ENCODE results near the gene TMEM143.

TMEM143 gene

DNA sequence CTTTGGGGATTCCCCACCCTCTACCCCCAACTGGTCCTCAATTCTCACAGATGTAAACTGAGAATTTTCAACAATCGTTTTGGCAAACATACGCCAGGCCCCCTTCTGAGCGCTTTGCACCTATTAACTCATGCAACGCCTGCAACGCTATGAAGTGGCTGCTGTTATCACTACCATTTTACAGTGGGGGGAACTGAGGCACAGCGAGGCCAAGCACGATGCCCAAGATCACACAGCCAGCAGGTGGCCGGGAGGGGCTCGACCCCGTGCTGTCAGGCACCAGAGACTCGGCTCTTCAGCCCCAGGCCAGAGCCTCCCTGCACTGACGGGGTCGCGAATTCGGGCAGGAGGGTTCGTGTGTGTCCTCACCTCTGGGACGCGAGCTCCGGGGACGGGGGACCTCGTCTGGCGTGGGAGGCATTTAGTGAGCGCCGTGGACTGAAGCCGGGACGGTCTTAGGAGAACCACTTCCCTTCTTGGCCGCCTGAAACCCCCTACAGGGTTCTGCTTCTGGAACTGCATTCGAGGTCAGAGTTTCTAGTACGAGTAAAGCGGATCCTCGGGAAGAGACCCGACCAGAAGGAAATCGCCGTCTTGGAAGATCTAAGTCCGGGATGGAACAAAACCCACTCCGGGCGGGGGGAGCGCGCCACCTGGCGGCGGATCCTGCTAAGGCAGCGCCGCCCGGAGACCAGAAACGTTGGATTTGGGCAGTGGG is 72.8 kb downstream of the TMEM143 start:
- DNase-seq, result peak; percentile 73

DNA sequence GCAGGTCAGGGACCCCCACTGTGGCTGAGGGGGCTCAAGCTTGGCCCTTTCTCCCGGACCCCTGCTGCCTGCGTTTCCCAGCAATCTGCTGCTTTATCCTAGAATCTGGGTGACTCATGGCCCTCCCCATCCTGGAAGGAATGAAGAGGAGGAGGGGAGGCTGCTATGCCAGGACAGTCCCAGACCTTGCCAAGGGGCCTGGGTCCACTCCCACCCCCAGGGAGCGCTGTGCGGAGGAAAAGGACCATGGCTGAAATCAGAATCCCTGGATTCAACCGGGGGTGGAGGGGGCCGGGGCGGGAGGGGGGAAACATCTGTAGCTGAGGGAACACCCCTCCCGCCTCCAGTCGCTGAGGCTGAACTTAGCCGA is 73.4 kb downstream of the TMEM143 start:
- DNase-seq, result no peak

DNA sequence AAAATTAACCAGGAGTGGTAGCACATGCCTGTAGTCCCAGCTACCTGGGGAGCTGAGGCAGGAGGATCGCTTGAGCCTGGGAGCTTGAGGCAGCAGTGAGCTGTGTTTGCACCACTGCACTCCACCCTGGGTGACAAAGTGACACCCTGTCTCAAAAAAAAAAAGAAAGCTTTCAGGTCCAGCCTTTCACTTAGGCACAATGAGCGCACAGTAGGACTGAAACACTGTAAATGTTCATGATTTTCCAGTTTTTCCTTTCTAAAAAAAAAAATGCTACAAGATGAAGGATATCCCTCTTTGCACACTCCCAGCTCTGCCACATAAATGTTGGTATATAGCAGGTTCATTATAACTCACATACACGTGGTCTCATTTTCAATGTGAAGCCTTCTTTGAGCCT is 76.0 kb downstream of the TMEM143 start:
- no peak for DNase-seq

DNA sequence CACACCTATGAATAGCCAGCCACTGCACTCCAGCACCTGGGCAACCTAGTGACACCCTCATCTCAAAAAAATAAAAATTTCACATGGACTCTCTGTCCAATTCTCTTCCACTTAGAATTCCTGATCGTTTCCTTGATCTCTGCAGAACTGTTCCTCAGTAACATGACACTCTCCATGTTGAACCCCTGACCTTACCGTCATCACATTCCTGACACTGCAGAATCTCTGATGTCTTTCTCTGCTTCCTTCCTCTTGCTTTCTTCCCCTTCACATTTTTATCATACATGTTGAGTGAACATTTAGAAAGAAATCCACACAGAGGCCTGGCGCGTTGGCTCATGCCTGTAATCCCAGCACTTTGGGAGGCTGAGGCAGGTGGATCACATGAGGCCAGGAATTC is 78.8 kb downstream of the TMEM143 start:
- no peak for DNase-seq

DNA sequence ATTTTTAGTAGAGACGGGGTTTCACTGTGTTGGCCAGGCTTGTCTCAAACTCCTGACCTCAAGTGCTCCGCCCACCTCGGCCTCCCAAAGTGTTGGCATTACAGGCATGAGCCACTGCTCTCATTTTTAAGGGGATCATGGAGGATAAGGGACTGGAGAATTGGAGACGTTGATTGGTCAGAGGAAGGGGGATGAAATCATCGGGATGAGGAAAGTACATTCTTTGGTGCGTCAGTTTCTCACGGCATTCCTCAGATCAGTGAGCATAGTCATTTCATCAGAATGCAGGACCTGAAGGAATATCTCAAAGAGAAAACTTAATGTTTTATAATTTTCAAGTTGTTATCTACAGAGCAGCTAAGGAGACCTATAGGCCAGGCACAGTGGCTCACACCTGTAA is 79.8 kb downstream of the TMEM143 start:
- DNase-seq, result no peak

Measured in CD4-positive, alpha-beta T cell treated with Interleukin-6 for 4 hours (primary cell).